HFF-Myc (cell line): ENCODE results near the gene ARHGAP6.

Experiments used
- DNase-seq: peaks from one replicate; pipeline ENCODE4 v3.0.0-alpha.2; 2011; ENCODE audit warnings: low read depth; ENCODE audit errors: extremely low read depth
- H3K4me3 ChIP-seq: replicated peaks from 2 replicates; pipeline ENCODE4 v1.5.1; 2011; ENCODE audit warnings: low read depth, mild to moderate bottlenecking, control low read depth, low read length
- TF ChIP-seq, protein P1 (sequence below): IDR thresholded peaks from 2 replicates; pipeline ENCODE4 v1.5.1; 2012; ENCODE audit warnings: mild to moderate bottlenecking, low read depth, low read length, control low read depth; ENCODE audit errors: missing control alignments

ARHGAP6 gene

DNA sequence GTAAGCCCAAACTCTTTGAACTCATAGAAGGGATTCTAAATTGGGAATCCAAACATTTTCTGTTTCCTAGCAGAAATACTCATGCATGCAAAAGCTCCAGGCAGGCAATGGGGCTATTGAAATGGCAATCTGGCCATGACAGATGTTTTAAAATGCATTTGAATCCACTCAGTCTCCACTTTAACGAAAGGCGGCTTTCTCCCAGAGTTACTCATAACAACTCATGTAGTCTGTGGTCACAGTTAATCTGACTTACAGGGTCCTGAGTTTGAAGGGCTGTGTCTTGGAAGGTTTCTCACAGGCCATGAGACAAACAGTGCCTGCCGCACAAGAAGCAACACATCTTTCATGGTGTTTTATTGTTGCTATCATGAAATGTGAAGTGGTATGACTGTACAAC lies 186.8 kb downstream of the ARHGAP6 start:
- no peak overlapping the region for H3K4me3 ChIP-seq
- TF ChIP-seq, protein P1, sequence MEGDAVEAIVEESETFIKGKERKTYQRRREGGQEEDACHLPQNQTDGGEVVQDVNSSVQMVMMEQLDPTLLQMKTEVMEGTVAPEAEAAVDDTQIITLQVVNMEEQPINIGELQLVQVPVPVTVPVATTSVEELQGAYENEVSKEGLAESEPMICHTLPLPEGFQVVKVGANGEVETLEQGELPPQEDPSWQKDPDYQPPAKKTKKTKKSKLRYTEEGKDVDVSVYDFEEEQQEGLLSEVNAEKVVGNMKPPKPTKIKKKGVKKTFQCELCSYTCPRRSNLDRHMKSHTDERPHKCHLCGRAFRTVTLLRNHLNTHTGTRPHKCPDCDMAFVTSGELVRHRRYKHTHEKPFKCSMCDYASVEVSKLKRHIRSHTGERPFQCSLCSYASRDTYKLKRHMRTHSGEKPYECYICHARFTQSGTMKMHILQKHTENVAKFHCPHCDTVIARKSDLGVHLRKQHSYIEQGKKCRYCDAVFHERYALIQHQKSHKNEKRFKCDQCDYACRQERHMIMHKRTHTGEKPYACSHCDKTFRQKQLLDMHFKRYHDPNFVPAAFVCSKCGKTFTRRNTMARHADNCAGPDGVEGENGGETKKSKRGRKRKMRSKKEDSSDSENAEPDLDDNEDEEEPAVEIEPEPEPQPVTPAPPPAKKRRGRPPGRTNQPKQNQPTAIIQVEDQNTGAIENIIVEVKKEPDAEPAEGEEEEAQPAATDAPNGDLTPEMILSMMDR, result no peak
- no peak for DNase-seq

DNA sequence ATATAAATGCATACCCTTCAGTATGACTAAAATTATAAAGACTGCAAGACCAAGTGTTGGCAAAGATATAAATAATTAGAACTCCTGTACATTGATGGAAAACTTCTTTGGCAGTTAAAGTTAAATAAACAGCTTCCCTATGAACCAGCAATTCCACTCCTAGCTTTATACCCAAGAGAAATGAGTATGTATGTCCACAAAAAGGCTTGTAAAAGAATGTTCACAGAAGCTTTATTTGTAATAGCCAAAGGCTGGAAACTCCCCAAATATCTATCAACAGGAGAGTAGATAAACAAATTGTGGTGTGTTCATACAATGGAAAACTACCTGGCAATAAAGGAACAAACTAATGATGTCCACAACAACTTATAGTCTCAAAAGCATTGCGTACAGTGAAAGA lies 187.7 kb downstream of the ARHGAP6 start:
- TF ChIP-seq, protein P1, result no peak
- no peak for DNase-seq
- no peak overlapping the region for H3K4me3 ChIP-seq

DNA sequence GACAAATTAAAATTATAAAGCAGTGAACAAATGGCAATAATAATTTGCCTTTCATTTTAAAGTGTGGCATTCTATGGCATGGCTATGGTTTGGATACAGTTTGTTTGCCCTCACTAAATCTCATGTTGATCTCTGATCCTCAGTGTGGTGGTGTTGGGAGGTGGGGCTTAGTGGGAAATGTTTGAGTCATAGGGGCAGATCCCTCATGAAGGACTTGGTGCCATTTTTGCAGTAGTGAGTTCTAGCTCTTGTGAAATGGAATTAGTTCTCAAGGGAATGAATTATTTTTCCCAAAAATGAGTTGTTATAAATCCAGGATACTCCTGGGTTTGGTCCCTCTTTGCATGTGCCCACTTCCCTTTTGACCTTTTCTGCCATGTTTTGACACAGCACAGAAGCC lies 191.1 kb downstream of the ARHGAP6 start:
- DNase-seq, result no peak
- no peak overlapping the region for H3K4me3 ChIP-seq
- TF ChIP-seq, protein P1, result no peak

DNA sequence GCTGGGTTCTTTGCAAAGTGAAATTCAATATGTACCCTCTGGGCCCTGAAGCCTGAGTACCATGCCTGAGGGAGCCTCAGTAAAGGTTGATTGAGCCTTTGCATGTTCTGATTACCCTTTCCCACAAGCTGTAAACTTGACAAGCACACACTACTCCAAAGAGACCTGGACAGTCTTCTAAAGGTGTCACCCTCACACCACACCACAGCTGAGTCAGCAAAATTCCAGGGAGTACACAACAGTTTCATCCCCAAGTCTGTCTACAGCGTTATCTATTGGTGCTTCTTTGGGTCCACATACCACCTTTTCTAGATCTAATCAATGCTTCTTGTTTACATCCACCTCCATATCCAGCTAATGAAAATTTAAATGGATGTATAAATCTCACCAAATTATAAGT lies 191.7 kb downstream of the ARHGAP6 start:
- no peak overlapping the region for H3K4me3 ChIP-seq
- DNase-seq, result no peak
- TF ChIP-seq, protein P1, result no peak

DNA sequence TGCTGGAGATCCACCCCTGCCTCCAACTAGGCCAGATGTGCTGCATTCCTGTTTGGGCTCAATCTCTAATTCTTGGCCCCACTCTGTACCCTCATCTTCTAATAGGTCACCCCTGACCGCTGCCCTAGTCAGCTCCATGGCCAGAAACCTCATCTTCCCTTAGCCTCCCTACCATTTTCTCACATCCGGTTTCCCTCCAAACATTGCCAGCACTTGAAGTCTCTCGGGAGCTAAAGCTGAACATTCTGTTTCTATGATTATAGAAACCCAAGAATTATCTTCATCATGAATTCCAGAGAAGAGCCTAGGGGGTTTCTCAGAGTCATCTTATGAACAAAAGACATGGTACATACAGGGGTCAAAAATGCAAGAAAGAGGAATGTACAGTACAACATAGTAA lies 192.8 kb downstream of the ARHGAP6 start:
- TF ChIP-seq, protein P1, result no peak
- H3K4me3 ChIP-seq, result no peak overlapping the region
- no peak for DNase-seq

DNA sequence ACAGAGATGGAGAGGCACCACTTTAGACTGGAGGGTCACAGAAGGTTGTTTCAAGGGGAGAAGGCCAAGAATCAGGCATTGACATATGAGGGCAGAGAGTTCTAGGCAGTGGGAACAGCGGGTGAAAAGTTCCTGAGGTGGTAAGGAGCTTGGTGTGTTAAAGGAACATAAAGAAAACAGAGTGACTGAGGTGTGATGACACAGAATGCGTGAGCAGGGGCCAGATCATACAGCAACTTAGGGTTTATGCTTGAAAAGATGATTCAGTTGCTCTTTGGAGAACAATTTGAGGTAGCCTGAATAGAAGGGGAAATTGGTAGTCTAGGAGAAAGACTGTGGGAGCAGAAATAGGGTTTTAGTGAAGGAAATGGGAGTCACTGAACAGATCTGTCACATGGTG lies 193.3 kb downstream of the ARHGAP6 start:
- no peak for DNase-seq
- H3K4me3 ChIP-seq, result no peak overlapping the region
- TF ChIP-seq, protein P1, result no peak

DNA sequence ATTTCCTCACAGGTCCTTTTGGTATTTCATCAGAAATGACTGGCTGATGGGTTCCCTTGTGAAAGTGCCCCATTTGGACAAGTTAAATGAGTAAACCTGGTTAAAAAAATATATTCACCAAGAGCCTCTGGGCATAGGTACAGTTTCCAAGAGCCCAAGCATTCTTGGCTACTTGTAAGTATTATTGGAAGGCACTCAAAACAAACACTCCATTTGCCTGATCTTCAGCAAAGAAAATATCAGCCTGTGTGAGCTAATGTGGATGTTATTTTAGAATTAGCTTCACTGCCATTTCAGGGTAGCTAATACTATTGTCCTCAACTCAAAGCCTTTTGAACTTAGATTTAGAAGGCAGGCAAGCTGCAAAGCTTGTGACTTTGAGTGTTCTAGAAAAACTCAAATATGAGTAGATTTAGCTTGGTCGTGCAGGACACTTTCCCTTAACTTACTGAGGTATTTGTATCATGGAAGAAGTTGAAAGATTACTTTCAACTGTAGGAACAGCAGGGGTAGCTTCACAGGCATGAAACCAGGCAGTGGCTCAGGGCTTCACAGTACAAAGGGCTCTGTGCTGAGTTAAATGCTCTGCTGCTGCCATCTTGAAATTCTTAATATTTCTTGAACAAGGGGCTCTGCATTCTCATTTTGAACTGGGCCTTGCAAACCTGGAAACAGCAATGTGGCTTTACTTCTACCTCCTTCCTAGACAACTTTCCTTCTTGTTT lies 195.3 kb downstream of the ARHGAP6 start:
- H3K4me3 ChIP-seq, result no peak overlapping the region
- no peak for DNase-seq
- TF ChIP-seq, protein P1, result no peak
